GM10266 (cell line): Measurements from ENCODE around the gene CCDC194.

Experiments
- DNase-seq: peaks from one replicate; pipeline ENCODE4 v3.0.0; 2012; ENCODE audit errors: extremely low spot score
- CTCF ChIP-seq: IDR thresholded peaks from 2 replicates; pipeline ENCODE4 v1.5.1; 2012; ENCODE audit warnings: mild to moderate bottlenecking, low read depth; ENCODE audit not compliant: control insufficient read depth, insufficient read depth; ENCODE audit errors: missing control alignments

CCDC194 gene

GRCh38 chr19:17352608-17353280 lies 41.3 kb downstream of the CCDC194 start:
- TF ChIP-seq CTCF, result no peak
- DNase-seq, result no peak

- TF ChIP-seq CTCF, result no peak
- no peak for DNase-seq
Measured at GRCh38 chr19:17351815-17352435, 42.1 kb downstream of the CCDC194 start.

DNA sequence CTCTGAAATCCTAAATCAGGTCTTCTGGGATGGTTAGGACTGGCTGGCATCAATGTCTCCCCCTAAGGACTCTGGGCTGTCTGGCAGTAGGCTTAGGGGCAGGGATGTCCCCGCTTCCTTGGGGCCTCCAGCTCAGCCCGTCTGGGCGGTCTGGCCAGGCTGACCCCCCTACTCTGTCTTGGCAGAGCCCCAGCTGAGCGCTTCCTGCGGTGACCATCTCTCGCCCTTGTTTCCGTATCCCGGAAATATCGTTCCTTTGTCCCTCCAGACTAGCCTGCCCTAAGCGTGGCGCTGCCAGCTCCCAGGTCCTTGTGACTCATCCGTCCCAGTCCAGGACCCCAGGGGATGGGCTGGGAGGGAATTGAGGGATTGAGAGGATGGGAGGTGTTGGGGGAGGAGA lies 45.3 kb downstream of the CCDC194 start:
- TF ChIP-seq CTCF, result no peak

GRCh38 chr19:17347877-17348276 lies 46.1 kb downstream of the CCDC194 start:
- TF ChIP-seq CTCF, result no peak

More for the DNA sequence above, 45.3 kb downstream of the CCDC194 start:
- DNase-seq, result no peak

GRCh38 chr19:17347361-17347760 lies 46.6 kb downstream of the CCDC194 start:
- TF ChIP-seq CTCF, result no peak

More at GRCh38 chr19:17347877-17348276, 46.1 kb downstream of the CCDC194 start:
- no peak for DNase-seq

DNA sequence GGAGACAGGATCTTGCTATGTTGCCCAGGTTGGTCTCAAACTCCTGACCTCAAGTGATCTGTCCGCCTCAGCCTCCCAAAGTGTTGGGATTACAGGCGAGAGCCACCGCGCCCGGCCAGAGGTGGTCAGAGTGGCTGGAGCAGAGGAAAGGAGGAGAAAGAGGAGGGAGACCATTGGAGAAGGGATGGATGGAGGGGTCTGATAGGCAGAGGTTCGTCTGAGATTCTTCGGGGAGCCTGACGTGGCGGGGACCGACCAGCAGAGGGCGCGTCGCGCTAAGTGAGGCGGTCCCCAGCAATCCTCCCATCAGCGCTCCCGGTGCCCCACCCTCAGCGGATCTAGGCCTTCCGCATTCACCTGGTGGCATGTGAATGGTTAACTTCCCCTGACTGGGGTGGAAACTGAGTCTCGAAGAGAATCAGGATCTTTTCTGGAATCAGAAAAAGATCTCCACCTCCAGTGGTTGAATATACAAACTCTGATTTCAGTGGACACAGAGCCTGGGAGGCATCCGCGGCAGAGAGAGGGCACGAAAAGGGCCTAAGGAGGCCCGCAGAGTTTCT lies 47.8 kb downstream of the CCDC194 start:
- TF ChIP-seq CTCF, result peak; percentile 96
- DNase-seq, result peak; percentile 88

More at GRCh38 chr19:17347361-17347760, 46.6 kb downstream of the CCDC194 start:
- DNase-seq, result no peak

GRCh38 chr19:17341845-17342244 lies 52.2 kb downstream of the CCDC194 start:
- no peak for TF ChIP-seq CTCF
- DNase-seq, result no peak
